ENCODE data around the gene GALNTL6.
"Not testable (repeated sequence)": the region's sequence is repeated elsewhere in the genome, so short reads cannot be mapped to it uniquely, and the experiment has no call there.

The GALNTL6 gene

GRCh38 chr4:172411149-172411548 lies 597.9 kb downstream of the GALNTL6 start:
- no peak for DNase-seq

GRCh38 chr4:172412851-172413580 lies 599.8 kb downstream of the GALNTL6 start:
- DNase-seq = no peak

GRCh38 chr4:172428979-172429378 lies 615.8 kb downstream of the GALNTL6 start:
- DNase-seq = not testable (repeated sequence)

- DNase-seq = no peak
Measured at GRCh38 chr4:172480471-172480870, 667.3 kb downstream of the GALNTL6 start.

GRCh38 chr4:172481802-172482508 lies 668.8 kb downstream of the GALNTL6 start:
- DNase-seq = no peak

- DNase-seq = no peak
Measured at GRCh38 chr4:172485007-172485406, 671.8 kb downstream of the GALNTL6 start.

GRCh38 chr4:172486531-172486930 lies 673.3 kb downstream of the GALNTL6 start:
- DNase-seq = no peak

GRCh38 chr4:172489861-172490260 lies 676.7 kb downstream of the GALNTL6 start:
- DNase-seq = no peak

- DNase-seq = no peak
Measured at GRCh38 chr4:172495769-172496168, 682.6 kb downstream of the GALNTL6 start.

- DNase-seq = no peak
Measured at GRCh38 chr4:172497321-172497720, 684.1 kb downstream of the GALNTL6 start.

GRCh38 chr4:172514011-172514410 lies 700.8 kb downstream of the GALNTL6 start:
- no peak for DNase-seq

- no peak for DNase-seq
Measured at GRCh38 chr4:172514801-172515200, 701.6 kb downstream of the GALNTL6 start.

GRCh38 chr4:172515266-172515879 lies 702.2 kb downstream of the GALNTL6 start:
- DNase-seq = no peak

GRCh38 chr4:172517391-172517790 lies 704.2 kb downstream of the GALNTL6 start:
- no peak for DNase-seq

GRCh38 chr4:172521248-172521647 lies 708.0 kb downstream of the GALNTL6 start:
- DNase-seq = no peak

GRCh38 chr4:172521680-172522079 lies 708.5 kb downstream of the GALNTL6 start:
- no peak for DNase-seq

GRCh38 chr4:172543249-172543648 lies 730.0 kb downstream of the GALNTL6 start:
- no peak for DNase-seq

- DNase-seq = no peak
Measured at GRCh38 chr4:172546782-172547181, 733.6 kb downstream of the GALNTL6 start.

- no peak for DNase-seq
Measured at GRCh38 chr4:172547724-172548123, 734.5 kb downstream of the GALNTL6 start.

GRCh38 chr4:172553216-172553615 lies 740.0 kb downstream of the GALNTL6 start:
- DNase-seq = no peak

GRCh38 chr4:172554588-172554987 lies 741.4 kb downstream of the GALNTL6 start:
- no peak for DNase-seq

GRCh38 chr4:172555725-172556124 lies 742.5 kb downstream of the GALNTL6 start:
- DNase-seq = no peak

GRCh38 chr4:172573899-172574298 lies 760.7 kb downstream of the GALNTL6 start:
- DNase-seq = no peak

- DNase-seq = no peak
Measured at GRCh38 chr4:172578712-172579111, 765.5 kb downstream of the GALNTL6 start.

All from GDM1 (cell line).